ENCODE results near the gene FADS6. TPM values are rescaled to one million over a fixed set of nuclear protein-coding genes. Genes with fewer than 3 reads are reported as not detected.
A peak's percentile ranks its signal among the peaks of the same experiment; 100 is the strongest.
"Not testable (repeated sequence)": the region's sequence is repeated elsewhere in the genome, so short reads cannot be mapped to it uniquely, and the experiment has no call there.

Gene FADS6
- total RNA-seq, 1 experiment from 2014 or later, result not detected

- DNase-seq (ENCODE audit: low read depth), result not testable (repeated sequence)
Observed at GRCh38 chr17:74870028-74870427, 23.4 kb downstream of the FADS6 start.

DNA sequence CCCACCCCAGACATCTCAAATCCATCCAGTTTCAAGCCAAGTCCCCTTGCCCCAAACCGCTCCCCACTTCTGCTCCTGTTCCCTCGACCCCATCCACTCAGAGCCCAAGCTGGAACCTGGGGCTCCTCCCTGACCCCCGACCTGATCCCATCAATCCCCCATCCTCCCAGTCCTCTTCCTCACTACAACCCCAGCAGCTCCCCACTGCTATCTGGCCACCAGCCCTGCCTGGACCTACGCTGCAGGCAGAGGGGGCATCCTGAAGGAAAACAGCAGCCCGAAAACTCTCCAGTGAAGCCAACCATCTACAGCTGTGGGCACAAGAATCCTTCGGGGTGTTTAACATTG is 24.6 kb downstream of the FADS6 start:
- DNase-seq (ENCODE audit: low read depth), result no peak

DNA sequence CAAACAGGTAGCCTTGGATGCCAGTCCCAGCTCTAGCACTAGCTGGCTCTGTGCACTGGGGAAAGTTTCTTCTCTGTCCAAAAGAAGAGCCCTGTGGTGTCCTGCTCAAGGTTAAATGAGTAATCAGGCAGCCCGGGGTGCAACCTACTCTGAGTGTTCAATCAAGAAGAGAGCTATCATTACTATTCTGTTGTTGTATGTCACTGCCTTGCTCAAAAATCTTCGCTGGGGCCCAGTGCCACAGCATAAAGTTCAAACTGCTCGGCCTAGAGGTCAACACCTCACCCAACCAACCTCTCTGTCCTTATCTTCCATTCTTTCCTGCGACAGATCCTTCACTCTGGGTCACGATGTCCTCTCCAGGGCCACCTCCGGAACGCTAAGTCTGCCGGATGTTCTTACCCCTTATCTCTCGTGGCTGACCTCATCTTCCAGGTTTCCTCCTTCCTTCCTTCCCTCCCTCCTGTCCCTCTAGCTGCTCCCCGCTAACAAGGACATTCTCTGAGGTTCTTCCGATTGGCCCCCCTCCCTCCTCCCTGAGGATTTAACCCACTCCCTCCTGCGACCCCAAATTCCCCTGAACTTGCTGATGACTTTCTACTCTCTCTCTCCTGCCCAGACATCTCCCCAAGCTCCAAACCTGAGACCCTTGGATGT is 25.1 kb downstream of the FADS6 start:
- DNase-seq (ENCODE audit: low read depth), result no peak

GRCh38 chr17:74866198-74866835 is 27.1 kb downstream of the FADS6 start:
- no peak for DNase-seq (ENCODE audit: low read depth)

- no peak for DNase-seq (ENCODE audit: low read depth)
Observed at GRCh38 chr17:74865504-74866197, 27.8 kb downstream of the FADS6 start.

- DNase-seq (ENCODE audit: low read depth), result peak; percentile 69
Observed at GRCh38 chr17:74864866-74865395, 28.5 kb downstream of the FADS6 start.

DNA sequence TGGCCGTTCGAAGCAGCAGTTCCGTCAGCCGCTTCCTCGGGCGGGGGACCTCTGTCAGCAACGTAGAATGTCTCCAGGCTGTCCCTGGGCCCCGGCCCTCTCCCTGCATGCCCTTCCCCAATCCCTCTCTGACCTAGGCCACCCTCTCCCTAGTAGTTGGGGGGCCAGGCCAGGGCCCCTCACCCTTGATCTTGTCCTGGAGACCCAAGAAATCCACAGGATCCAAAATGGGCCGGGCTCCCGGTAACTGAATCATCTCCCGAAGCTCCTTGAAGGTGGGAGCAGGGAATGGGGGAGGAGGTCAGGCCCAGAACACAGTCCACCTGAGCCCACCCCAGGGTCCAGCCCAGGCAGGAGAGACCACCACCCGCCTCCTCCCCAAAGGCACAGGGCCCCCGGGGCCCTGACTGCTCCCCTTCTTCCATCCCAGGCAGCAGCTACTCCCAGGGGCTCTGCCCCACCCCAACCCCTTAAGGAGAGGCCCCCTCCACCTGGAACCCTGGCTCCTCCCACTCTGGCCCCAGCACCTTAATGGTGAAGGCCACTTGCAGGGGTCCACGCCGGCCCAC is 29.1 kb downstream of the FADS6 start:
- no peak for DNase-seq (ENCODE audit: low read depth)

GRCh38 chr17:74863420-74864296 is 29.8 kb downstream of the FADS6 start:
- DNase-seq (ENCODE audit: low read depth), result no peak

GRCh38 chr17:74862919-74863318 is 30.5 kb downstream of the FADS6 start:
- DNase-seq (ENCODE audit: low read depth), result no peak

- DNase-seq (ENCODE audit: low read depth), result peak; percentile 81
Observed at GRCh38 chr17:74862108-74862901, 31.1 kb downstream of the FADS6 start.

- no peak for DNase-seq (ENCODE audit: low read depth)
Observed at GRCh38 chr17:74861662-74862107, 31.7 kb downstream of the FADS6 start.

GRCh38 chr17:74860872-74861661 is 32.4 kb downstream of the FADS6 start:
- no peak for DNase-seq (ENCODE audit: low read depth)

- no peak for DNase-seq (ENCODE audit: low read depth)
Observed at GRCh38 chr17:74860229-74860871, 33.1 kb downstream of the FADS6 start.

DNA sequence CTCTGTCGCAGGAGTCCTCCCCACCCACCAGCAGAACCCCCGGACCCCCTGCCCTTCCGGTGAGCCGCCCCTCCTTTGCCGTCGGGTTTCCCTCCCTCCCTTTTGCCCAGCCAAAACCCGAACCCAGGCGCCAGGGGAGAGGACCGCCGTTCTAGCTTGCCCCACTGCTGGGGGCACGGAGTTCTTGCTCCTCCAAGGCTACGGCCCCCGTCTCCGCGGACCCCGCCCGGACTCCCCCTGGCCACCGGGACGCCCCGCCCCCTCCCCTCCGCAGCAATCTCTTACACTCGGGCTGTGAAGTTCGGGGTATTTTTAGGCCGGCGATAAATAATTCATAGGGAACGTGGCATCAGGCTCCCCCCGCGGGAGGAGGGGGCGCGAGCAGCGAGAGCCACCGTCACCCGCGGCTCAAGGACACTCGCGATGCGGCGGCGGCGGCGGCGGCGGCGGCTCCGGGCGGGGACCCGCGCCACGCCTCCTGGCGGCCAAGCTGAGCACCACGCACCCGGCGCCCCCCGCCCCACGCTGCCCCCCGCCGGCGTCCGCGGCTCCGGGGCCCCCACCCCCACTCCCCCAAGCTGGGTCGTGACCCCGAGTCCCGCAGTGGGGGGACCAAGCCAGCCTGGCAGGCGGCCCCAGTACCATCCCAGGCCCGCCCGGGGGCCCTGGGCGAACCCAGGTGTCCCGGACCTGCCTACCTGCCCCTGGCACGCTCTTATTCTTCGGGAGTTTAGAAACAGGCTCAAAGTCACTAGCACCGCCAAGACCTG is 33.8 kb downstream of the FADS6 start, which contains the start of gene GRIN2C:
GRIN2C (minus strand) TSS at position 427 of the 770 bp plus-strand sequence. CDS start 4,793 bp downstream, outside the sequence.
- no peak for DNase-seq (ENCODE audit: low read depth)

DNA sequence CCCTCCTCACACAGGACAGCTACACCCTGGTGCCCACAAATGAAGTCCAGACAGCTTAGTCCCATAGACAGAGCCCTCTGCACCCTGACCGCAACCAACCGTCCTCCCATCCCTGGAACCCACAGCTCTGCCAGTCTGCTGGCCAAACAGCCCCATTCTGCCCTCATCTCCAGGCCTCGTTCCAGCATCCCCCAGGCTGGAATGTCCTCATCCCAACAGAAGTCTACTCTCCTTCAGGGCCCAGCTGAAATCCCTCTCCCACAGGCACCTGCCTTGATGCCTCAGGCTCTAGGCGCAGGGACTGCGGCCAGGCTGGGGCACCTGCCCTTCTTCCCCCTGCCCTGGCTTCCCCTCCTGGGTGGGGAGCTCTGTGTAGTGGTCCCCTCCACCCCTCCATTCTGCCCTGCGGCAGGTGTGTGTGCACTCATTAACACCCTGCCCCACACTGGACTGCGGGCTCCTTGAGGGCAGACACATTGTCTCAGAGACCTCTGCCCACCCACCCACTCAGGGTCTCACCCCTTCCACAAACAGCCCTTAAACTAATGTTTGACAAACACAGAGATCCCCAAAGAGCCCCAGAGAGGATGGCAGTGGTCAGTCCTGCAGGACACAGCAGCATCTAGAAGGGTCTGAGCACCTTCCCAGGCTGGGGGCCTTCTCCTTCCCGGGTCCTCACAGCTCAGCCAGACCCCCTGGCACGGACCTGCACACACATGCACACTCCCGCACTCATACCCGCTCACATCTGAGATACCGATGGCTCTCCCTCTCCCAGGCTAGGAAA is 34.6 kb downstream of the FADS6 start:
- no peak for DNase-seq (ENCODE audit: low read depth)

- no peak for DNase-seq (ENCODE audit: low read depth)
Observed at GRCh38 chr17:74857191-74857590, 36.2 kb downstream of the FADS6 start.

GRCh38 chr17:74856112-74856511 is 37.3 kb downstream of the FADS6 start:
- DNase-seq (ENCODE audit: low read depth), result no peak

Data from Daoy (cell line).